GM18520 (cell line): Measurements from ENCODE around the gene S100Z.
"Not testable (repeated sequence)": the region's sequence is repeated elsewhere in the genome, so short reads cannot be mapped to it uniquely, and the experiment has no call there.

Experiments used
- ATAC-seq: cut with Tn5 transposase; IDR thresholded peaks from one replicate; pipeline ENCODE4 v1.9.1; 2021; ENCODE audit not compliant: unreplicated experiment

The S100Z gene

GRCh38 chr5:76849419-76850291, at the start of gene S100Z:
TSS of gene S100Z (plus strand) at chr5:76850014. CDS start at chr5:76875360, 25,346 bp downstream.
- no peak for ATAC-seq

- ATAC-seq = no peak
These were observed 49.2 kb upstream of the S100Z start for GRCh38 chr5:76800579-76800978.

DNA sequence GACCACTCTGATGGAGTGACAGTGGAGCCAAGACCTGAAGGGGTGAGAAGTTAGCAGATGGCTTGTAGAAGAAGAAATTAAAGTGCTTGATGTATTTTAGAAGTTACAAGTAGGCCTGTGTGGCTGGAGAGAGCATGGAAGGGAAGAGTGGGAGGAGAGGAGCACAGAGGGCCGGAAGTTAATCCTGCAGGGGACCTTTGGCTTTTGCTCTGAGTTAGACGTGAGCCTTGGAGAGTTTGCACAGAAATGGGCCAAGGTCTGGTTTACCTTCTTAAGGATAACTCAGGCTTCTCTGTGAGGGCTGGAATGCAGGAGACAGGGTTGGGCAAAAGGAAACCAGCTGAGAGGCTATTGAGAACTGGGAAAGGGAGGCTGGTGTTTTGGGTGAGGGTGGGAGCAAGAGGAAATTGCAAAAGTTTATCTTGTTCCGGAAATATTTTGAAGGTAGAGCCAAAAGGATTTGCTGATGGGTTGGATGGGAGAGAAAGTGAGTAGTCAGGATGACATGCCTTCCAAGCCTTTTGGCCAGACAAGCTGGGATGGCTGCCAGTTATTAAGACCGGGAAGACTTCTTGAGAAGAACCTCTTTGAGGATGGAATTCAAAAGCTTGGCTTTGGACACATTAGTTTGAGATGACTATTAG, 48.5 kb upstream of the S100Z start:
- no peak for ATAC-seq

- no peak for ATAC-seq
These were observed 48.0 kb upstream of the S100Z start for GRCh38 chr5:76801803-76802195.

DNA sequence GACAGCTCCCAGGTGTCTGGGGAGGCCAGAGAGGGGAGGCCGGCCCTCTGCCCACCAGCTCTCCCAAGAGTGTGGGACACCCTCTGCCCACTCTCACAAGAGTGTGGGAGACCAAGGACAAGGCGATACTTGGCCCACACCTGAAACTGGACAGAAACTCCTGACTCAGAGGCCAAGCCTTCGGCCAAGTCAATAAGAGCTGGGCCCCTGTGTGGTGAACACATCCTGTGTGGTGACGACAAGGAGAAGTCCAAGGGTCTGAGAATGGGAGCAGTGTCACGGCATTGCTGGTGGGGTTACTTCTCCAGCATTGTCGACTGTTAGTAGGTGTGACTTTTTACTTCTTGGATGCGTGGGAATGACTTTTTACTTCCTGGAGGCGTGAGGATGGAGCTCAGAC, 45.5 kb upstream of the S100Z start:
- ATAC-seq = no peak

GRCh38 chr5:76805821-76806505, 43.9 kb upstream of the S100Z start:
- peak; percentile 52 for ATAC-seq

DNA sequence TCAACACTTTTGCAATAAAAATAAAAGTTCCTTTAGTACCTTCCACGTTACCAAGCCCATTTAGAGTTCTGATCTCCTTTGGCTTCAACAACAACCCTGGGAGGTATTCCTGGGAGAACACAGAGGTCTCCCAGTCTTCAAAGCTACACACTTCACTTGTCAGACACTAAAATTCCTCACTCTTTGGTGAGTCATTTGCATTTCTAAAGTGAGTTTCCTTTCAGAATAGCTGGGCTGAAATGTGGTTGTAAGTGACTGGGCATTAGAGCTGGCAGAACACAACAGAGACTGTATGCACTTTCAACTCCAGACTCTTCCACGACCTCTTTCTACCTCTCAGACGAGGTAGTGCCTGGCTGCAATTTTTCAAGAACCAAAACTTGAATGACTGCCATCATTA, 42.5 kb upstream of the S100Z start:
- ATAC-seq = no peak

DNA sequence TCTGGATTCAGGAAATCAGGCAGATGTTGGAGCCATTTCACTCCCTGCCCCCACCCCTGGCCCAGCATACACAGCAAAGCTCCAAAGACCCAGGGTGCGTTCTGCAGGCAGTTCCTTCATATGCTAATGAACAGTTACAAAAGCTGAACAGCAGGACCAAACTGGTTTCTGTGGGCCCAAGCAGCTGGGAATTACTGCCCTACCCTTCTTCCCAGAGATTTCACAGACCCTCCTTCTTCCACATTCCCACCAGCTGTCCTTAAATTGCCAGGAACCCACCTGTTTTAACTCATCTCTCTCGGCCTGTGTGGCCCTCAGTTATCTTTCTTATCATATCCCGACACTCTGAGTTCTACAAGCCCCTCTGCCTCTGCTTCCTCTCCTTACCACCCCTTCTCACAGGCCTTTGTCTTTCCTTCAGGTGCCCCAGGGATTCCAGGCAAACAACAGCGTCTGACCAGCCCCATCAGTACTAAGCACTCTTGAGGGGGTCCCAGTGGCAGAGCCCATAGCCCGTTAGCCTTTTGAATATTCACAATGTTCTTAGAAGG, 41.6 kb upstream of the S100Z start:
- no peak for ATAC-seq

DNA sequence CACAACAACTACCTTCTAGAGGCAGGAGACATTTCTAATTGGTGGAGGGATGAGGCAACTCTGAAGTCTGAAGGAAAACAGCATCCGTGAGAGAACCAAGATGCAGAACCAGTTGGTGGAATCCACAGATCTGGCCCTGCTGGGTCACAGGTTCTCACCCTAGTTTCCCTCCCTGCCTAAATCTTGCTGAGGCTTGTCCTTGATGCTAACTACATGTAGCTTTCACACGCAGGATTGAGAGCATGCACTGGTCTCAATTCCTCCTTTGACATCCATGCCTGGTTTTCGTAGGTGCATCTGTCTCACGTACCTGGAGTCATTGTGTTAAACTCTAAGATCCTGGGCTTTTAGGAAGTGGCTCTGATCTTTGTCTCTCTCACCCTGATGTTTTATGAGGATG, 40.7 kb upstream of the S100Z start:
- ATAC-seq = no peak

DNA sequence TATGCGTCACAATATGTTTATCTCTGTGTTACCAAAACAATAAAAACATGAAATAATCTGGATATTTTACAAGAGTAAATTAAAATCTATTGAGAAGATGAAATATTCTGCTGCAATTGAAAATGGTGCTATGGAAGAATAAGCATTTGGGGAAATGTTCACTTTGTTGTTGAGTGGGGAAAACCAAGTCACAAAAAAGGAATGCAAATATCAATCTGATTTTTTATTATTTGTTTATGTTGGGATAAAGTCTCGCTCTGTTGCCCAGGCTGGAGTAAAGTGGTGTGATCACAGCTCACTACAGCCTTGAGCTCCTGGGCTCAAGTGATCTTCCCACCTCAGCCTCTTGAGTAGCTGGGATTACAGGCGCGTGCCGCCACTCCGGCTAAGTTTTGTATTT, 39.6 kb upstream of the S100Z start:
- no peak for ATAC-seq

DNA sequence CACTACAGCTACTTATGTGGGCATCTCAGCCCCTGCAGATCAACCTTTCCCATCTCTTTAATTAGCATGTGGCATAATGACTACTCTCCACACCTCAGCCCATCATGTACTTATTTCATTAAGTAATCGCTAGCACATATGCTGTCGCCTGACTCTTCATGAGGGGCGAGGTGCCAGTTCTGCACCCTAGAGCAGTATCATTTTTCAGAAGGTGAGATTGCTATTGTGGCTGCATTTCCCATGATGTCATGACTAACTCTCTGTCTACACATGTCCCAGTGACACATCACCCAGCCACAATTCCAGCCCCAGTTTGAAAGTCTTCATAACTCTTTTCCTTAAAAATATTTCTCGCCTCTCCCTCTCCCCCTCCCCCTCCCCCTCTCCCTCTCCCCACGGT, 38.6 kb upstream of the S100Z start:
- no peak for ATAC-seq

DNA sequence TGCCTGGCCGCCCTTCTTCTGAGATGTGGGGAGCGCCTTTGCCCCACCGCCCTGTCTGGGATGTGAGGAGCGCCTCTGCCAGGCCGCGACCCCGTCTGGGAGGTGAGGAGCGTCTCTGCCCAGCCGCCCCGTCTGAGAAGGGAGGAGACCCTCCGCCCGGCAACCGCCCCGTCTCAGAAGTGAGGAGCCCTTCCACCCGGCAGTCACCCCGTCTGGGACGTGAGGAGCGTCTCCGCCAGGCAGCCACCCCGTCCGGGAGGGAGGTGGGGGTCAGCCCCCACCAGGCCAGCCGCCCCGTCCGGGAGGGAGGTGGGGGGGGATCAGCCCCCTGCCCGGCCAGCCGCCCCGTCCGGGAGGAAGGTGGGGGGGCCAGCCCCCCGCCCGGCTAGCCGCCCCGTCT, 37.6 kb upstream of the S100Z start:
- not testable (repeated sequence) for ATAC-seq

DNA sequence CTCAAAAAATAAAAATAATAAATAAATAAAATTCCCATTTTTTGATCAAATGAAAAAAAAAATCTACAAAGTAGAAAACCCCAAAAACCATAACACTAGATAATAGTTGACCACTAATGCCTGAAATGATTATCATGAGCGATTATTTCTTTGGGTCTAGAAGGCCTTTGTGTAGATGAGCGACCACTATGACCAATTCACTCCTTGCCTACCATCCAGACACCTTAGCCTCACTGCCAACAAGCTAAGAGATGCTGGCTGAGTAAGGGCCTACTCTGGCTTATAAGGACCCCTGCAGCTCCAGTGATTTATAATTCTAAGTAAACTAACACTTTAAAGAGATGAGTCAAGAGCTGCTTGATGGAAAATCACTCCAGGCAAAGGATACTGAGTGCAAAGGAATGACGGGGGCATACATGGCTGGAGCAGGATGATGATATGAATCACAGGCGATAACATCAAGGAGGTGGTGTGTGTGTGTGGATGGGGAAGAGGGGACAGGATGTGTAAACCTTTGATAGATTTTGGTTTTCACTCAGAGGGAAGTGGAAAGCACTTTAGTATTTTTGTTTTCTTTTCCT, 35.7 kb upstream of the S100Z start:
- no peak for ATAC-seq

DNA sequence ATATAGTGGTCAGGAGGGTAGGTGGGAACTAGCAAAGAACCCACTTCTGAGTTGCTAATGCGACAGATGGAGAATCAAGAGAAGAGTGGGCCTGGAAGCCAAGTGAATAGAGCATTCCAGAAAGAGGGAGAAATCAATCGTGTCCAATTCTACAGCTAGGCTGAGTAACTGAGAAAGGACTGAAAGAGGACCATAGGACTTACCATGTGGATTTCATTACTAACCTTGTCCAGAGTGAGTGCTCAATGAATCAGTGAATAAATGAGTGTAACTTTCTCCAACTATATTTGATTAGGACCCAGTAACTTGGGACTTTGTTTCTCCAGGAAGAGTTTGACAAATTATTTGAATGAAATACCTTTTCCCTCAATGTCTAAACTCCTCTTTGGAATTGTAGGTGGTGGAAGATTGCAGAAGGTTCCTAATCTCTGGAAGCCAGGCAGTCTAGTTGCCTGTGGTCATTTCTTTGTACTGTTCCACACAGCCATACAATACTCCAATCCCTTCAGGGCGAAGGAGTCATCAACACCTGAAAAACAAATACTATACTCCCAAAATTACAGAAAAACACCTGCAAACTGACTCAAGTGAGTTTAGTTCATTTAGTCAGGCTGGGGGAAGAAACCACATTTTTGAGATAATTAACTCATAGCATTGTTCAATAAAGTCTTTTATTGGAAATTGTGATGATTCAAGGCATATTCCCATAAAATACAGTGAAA, 33.5 kb upstream of the S100Z start:
- no peak for ATAC-seq

DNA sequence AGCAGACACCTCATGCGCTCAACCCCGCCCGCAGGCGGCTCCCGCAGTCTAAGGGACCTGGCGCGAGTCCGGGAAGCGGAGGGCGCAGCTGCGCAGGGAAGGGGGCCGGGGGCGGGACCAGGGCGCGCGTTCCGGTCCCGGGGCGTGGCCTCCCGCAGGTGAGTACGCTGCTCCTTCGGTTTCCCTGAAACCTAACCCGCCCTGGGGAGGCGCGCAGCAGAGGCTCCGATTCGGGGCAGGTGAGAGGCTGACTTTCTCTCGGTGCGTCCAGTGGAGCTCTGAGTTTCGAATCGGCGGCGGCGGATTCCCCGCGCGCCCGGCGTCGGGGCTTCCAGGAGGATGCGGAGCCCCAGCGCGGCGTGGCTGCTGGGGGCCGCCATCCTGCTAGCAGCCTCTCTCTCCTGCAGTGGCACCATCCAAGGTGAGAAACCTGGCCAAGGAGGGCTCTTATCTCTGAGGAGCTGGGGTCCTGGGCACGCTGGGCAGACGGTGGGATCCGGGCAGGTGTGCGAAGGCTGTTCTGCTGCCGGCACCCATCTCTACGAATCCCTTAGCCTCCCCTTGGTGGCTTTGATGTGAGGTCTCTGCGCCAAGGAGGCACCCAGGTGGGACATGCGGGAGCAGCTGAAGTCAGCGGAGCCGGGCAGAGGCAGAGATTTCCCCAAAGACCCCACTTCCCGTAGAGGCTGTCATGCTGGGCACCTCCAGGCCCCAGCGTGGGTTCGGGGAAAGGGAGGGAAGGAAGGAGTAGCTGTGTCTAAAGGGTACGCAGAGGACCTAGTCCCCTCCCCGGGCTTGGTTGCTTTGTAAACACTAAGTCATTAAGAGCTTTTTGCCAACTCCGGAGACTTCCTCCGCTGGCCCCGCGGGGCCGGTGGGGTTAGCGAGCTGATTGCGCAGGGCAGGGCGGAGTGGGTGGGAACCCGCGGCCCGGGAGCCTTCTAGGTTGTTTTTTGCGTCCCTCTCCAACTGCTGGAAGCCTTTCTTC, 30.7 kb upstream of the S100Z start, which contains the start of gene F2RL1:
Gene F2RL1, plus strand, starts transcription at position 187 of the 988 bp plus-strand sequence. Its CDS starts 153 bp downstream, at position 340.
- no peak for ATAC-seq

DNA sequence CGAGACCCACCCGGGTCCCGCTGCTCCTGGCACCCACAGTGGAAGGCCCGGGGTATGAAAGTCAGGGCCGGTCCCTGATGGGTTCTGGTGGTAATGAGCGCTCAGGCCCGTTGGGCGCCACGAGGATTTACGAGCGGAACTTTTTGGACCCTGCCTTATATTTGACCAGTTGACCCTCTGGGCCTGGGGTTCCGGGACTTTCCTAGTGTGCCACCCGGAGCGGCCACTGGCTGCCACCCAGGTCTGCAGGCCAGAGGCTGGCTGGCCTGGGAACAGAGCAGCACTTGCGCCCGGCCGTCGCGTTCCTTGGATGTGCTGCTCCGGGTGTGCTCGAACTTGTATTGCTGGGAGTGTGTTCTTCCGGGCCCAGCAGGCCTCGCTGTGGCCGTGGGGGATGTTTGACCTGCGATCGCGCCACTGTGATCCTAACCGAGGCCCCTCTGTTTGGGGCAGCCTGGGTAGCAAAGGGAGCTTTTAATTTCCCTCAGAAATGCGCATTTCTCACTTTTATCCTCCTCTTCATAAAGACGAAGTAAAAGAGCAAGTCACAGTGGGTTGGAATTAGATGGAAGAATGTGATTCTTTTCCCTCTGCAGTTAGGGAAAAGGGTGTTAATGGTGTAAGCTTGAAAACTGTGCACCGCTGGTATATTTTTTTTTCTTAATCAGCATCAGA, 29.8 kb upstream of the S100Z start:
- no peak for ATAC-seq

GRCh38 chr5:76820526-76820890, 29.3 kb upstream of the S100Z start:
- no peak for ATAC-seq

GRCh38 chr5:76821136-76821535, 28.7 kb upstream of the S100Z start:
- ATAC-seq = no peak
